ENCODE data around the gene CDC42EP1. TPM values are rescaled to one million over a fixed set of nuclear protein-coding genes. Genes with fewer than 3 reads are reported as not detected.

CDC42EP1 gene
- polyA plus RNA-seq, 1 donor from 2014 or later: 0.24 TPM

DNA sequence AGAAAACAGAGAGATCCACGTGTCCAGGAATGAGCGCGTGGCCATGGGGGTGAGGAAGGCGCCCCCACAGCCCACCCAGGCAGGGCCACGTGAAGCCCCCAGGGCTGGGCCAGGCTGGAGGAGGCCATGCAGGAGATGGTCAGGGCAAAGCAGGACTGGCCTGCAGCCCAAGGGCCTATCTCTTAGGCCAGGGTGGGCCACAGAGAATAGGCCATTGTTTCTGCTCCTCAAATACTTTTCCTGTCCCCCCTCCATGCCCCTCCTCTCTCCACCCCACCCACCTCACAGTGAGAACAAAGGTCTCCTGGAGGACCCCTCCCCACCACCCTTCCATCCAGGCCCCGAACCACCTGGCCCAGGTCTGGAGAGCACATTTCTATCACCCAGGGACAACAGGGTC lies 8.3 kb upstream of the CDC42EP1 start:
- TF ChIP-seq REST (IDR thresholded peaks at IDR 0.05; ENCODE audit: borderline replicate concordance) (no peak), RAD21 (conservative IDR thresholded peaks at IDR 0.05) (no peak), EP300 (conservative IDR thresholded peaks at IDR 0.05; ENCODE audit: poor library complexity, severe bottlenecking) (no peak), POLR2AphosphoS5 (IDR thresholded peaks at IDR 0.05) (no peak), EZH2 (IDR thresholded peaks at IDR 0.05; ENCODE audit: borderline replicate concordance, insufficient read depth, low read length, poor library complexity, severe bottlenecking) (no peak), TAF1 (IDR thresholded peaks at IDR 0.05; ENCODE audit: low read depth) (no peak), SMC3 (conservative IDR thresholded peaks at IDR 0.05; ENCODE audit: poor library complexity) (no peak), MXI1 (conservative IDR thresholded peaks at IDR 0.05; ENCODE audit: poor library complexity, severe bottlenecking) (no peak)
- TF ChIP-seq, protein P1, sequence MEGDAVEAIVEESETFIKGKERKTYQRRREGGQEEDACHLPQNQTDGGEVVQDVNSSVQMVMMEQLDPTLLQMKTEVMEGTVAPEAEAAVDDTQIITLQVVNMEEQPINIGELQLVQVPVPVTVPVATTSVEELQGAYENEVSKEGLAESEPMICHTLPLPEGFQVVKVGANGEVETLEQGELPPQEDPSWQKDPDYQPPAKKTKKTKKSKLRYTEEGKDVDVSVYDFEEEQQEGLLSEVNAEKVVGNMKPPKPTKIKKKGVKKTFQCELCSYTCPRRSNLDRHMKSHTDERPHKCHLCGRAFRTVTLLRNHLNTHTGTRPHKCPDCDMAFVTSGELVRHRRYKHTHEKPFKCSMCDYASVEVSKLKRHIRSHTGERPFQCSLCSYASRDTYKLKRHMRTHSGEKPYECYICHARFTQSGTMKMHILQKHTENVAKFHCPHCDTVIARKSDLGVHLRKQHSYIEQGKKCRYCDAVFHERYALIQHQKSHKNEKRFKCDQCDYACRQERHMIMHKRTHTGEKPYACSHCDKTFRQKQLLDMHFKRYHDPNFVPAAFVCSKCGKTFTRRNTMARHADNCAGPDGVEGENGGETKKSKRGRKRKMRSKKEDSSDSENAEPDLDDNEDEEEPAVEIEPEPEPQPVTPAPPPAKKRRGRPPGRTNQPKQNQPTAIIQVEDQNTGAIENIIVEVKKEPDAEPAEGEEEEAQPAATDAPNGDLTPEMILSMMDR (IDR thresholded peaks at IDR 0.05; ENCODE audit: poor library complexity, severe bottlenecking): no peak
- Histone ChIP-seq H3K9ac (ENCODE audit: low read length) (no peak overlapping the region), H3K79me2 (replicated peaks; ENCODE audit: insufficient read depth, low read length) (no peaks in the 10 kb centered on the region), H2AFZ (ENCODE audit: low read depth, low read length) (no peak overlapping the region), H3K27ac (ENCODE audit: low read length) (no peak overlapping the region), H4K20me1 (ENCODE audit: insufficient read depth) (no peaks in the 10 kb centered on the region), H3K9me2 (ENCODE audit: insufficient read depth, low read length) (no peaks in the 10 kb centered on the region), H3K27me3 (ENCODE audit: insufficient read depth, low read depth, low read length) (no peaks in the 10 kb centered on the region), H3K4me2 (ENCODE audit: low read length) (no peak overlapping the region), H3K9me3 (ENCODE audit: low read length) (no peaks in the 10 kb centered on the region), H3K36me3 (ENCODE audit: insufficient read depth, low read length) (no peaks in the 10 kb centered on the region), H3K4me3 (ENCODE audit: low read length) (no peak overlapping the region), H3F3A (ENCODE audit: insufficient read depth, low read length, poor library complexity, severe bottlenecking) (no peaks in the 10 kb centered on the region)

GRCh38 chr22:37552524-37553163 lies 7.6 kb upstream of the CDC42EP1 start:
- Histone ChIP-seq H3K36me3 (ENCODE audit: insufficient read depth, low read length) (no peaks in the 10 kb centered on the region), H3F3A (ENCODE audit: insufficient read depth, low read length, poor library complexity, severe bottlenecking) (no peaks in the 10 kb centered on the region), H3K9me2 (ENCODE audit: insufficient read depth, low read length) (no peaks in the 10 kb centered on the region), H3K4me2 (ENCODE audit: low read length) (no peak overlapping the region), H3K79me2 (replicated peaks; ENCODE audit: insufficient read depth, low read length) (no peaks in the 10 kb centered on the region), H3K9ac (ENCODE audit: low read length) (no peak overlapping the region), H3K4me3 (ENCODE audit: low read length) (no peak overlapping the region), H3K27me3 (ENCODE audit: insufficient read depth, low read depth, low read length) (no peaks in the 10 kb centered on the region), H4K20me1 (ENCODE audit: insufficient read depth) (no peaks in the 10 kb centered on the region), H2AFZ (ENCODE audit: low read depth, low read length) (no peak overlapping the region), H3K27ac (ENCODE audit: low read length) (no peak overlapping the region), H3K9me3 (ENCODE audit: low read length) (no peaks in the 10 kb centered on the region)
- TF ChIP-seq, protein P1 (IDR thresholded peaks at IDR 0.05; ENCODE audit: poor library complexity, severe bottlenecking): no peak
- no peak for TF ChIP-seq REST (IDR thresholded peaks at IDR 0.05; ENCODE audit: borderline replicate concordance)
- no peak for TF ChIP-seq POLR2AphosphoS5 (IDR thresholded peaks at IDR 0.05)
- no peak for TF ChIP-seq TAF1 (IDR thresholded peaks at IDR 0.05; ENCODE audit: low read depth)
- no peak for TF ChIP-seq RAD21 (conservative IDR thresholded peaks at IDR 0.05)
- TF ChIP-seq EZH2 (IDR thresholded peaks at IDR 0.05; ENCODE audit: borderline replicate concordance, insufficient read depth, low read length, poor library complexity, severe bottlenecking): no peak
- TF ChIP-seq MXI1 (conservative IDR thresholded peaks at IDR 0.05; ENCODE audit: poor library complexity, severe bottlenecking): no peak
- TF ChIP-seq SMC3 (conservative IDR thresholded peaks at IDR 0.05; ENCODE audit: poor library complexity): no peak
- no peak for TF ChIP-seq EP300 (conservative IDR thresholded peaks at IDR 0.05; ENCODE audit: poor library complexity, severe bottlenecking)
